Right atrium auricular region (tissue), 2 donors: ENCODE measurements around the gene PKDREJ. TPM values are rescaled to one million over a fixed set of nuclear protein-coding genes. Genes with fewer than 3 reads are reported as not detected.

Source experiments
- DNase-seq: peaks from one replicate; pipeline ENCODE4 v3.0.0-alpha.2; 2019; ENCODE audit warnings: low spot score
- H3K27ac ChIP-seq, 2 donors: fragments of 200-600 bp; sonication (generic); 1 replicate in 1 of 2; 2 replicates in 1 of 2; pipeline ENCODE4 v1.5.1; 2016 to 2019
- H3K27me3 ChIP-seq, 2 donors: fragments of 200-600 bp; sonication (generic); one replicate each; pipeline versions ENCODE4 v1.5.1 to v1.6.0; 2017 to 2019
- H3K36me3 ChIP-seq: fragments of 200-600 bp; sonication (generic); one replicate; pipeline ENCODE4 v1.5.1; 2016
- H3K4me1 ChIP-seq, 2 donors: fragments of 200-600 bp; sonication (generic); one replicate each; pipeline versions ENCODE4 v1.5.1 to v1.6.0; 2017 to 2019
- H3K4me3 ChIP-seq, 2 donors: fragments of 200-600 bp; sonication (generic); 1 replicate in 1 of 2; 2 replicates in 1 of 2; pipeline ENCODE4 v1.5.1; 2017 to 2019; ENCODE audit warnings: mild to moderate bottlenecking in 1 of 2, moderate library complexity in 1 of 2
- H3K9me3 ChIP-seq, 2 donors: fragments of 200-600 bp; sonication (generic); one replicate each; pipeline ENCODE4 v1.5.1; 2019
- total RNA-seq, 2 donors: library from RNA; depleted of rRNA; stranded (reverse); fragments of >200 nt; gene quantifications; one replicate each; pipeline ENCODE4 v1.1.0, GENCODE V29; 2016
- TF ChIP-seq, protein P1 (sequence below), 2 donors: fragments of 200-600 bp; sonication (generic); IDR thresholded peaks; one replicate each; pipeline ENCODE4 v1.5.1; 2019; ENCODE audit warnings: antibody characterized with exemption in 2 of 2

PKDREJ gene
- total RNA-seq, 2 donors from 2014 or later, result 0.04 to 0.07 TPM

DNA sequence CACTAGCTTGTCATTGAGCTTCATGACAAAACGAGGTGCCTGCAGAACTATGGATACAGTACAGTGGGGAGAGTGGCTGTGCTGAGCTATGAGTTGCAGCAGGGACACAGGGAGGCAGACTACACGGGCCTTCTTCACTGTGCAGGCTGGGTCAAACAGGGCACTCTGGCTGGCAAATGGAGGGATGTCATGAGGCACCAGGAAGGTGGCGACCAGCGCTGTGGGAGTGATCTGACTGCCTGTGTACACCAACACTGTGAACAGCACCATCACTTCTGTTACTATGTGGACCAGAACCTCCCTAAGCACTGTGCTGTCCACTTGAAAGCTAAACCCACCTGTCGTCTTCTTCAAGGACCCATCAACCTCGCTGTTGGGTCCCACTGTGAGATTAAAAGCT is 3.1 kb downstream of the PKDREJ start:
- DNase-seq, result no peak
- Histone ChIP-seq H3K9me3 (no peaks in the 10 kb centered on the region), H3K4me3 (no peak overlapping the region), H3K36me3 (no peaks in the 10 kb centered on the region), H3K27ac (no peak overlapping the region), H3K4me1 (no peaks in the 10 kb centered on the region), H3K27me3 (no peaks in the 10 kb centered on the region)
- TF ChIP-seq, protein P1, sequence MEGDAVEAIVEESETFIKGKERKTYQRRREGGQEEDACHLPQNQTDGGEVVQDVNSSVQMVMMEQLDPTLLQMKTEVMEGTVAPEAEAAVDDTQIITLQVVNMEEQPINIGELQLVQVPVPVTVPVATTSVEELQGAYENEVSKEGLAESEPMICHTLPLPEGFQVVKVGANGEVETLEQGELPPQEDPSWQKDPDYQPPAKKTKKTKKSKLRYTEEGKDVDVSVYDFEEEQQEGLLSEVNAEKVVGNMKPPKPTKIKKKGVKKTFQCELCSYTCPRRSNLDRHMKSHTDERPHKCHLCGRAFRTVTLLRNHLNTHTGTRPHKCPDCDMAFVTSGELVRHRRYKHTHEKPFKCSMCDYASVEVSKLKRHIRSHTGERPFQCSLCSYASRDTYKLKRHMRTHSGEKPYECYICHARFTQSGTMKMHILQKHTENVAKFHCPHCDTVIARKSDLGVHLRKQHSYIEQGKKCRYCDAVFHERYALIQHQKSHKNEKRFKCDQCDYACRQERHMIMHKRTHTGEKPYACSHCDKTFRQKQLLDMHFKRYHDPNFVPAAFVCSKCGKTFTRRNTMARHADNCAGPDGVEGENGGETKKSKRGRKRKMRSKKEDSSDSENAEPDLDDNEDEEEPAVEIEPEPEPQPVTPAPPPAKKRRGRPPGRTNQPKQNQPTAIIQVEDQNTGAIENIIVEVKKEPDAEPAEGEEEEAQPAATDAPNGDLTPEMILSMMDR (IDR thresholded peaks at IDR 0.05), result no peak

DNA sequence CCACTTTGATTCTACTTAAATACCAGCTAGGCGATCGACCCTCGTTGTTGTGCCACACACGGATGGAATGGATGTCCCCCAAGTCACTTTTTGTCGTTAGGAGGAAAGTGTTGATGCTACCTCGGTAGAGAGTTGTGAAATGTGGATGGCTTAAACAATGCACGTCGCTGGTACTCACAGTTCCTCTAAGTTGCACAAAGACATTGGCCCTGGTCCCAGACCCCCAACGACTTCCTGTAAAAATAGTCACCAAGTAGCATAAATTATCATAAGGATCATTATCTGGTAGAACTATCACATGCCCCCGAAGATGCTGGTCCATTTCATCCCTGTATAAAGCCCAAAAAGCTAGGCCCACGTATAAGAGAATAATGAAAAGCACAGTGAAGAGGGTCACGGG is 3.8 kb downstream of the PKDREJ start:
- no peaks in the 10 kb centered on the region for H3K9me3 ChIP-seq
- DNase-seq, result no peak
- TF ChIP-seq, protein P1 (IDR thresholded peaks at IDR 0.05), result no peak
- no peak overlapping the region for H3K27ac ChIP-seq
- no peak overlapping the region for H3K4me3 ChIP-seq
- no peaks in the 10 kb centered on the region for H3K4me1 ChIP-seq
- no peaks in the 10 kb centered on the region for H3K27me3 ChIP-seq
- H3K36me3 ChIP-seq, result no peaks in the 10 kb centered on the region

DNA sequence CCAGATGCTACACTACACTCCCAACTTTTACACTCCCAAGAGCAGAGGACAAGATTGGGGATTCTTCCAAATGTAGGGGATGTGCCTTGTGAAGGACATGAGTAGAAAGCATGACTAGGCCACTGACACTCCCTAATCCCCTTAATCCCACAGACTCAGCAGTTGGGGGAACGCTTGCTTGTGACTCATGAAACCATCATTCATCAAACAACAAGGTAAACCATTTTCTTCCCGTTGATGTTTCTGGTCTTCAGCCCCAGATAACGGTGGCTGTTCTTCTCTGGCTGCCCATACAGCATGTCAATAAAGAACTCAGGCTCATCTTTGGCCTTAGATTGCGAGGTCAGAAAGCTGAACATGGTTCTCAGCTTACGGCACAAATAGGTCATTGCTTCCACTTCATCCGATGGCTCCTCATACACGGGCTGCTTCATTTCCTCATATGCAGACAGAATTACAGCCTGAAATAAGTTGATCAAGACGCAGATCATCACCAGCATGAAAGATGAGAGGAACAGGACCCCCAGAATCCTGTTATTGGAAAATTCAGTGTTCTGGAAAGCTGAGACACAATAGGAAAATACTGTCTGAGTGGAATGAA is 6.7 kb downstream of the PKDREJ start:
- no peaks in the 10 kb centered on the region for H3K9me3 ChIP-seq
- H3K27ac ChIP-seq, result no peak overlapping the region
- DNase-seq, result no peak
- H3K4me3 ChIP-seq, result no peak overlapping the region
- H3K27me3 ChIP-seq, result no peaks in the 10 kb centered on the region
- peaks cover 0 to under 1% of the 10 kb centered on the region in 2 donors for H3K4me1 ChIP-seq
- no peaks in the 10 kb centered on the region for H3K36me3 ChIP-seq
- TF ChIP-seq, protein P1 (IDR thresholded peaks at IDR 0.05), result no peak

DNA sequence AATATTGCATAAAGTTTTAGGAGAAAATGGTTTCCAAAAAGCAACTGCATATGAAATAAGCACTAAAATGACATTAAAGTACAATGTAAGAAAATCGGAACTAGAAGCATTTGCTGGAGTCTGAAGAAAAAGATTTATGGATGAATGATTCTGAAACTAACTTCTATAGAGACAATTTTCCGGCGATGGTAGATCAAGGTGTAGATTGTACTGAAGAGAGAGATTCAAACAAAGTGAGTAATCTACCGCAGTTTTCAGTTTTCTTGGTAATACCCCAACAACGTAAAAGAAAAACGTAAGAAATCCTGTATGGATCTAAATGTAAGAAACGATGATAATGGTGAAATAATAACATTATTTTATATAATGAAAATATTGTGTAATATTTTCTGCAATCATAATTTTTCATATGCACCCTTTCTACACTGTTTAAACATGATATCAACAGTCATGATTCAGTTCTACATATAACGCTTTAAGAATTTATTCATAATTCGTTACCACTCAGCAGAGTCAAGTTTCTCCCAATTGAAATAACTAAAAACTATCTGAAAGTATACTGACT is 11.2 kb downstream of the PKDREJ start:
- peaks cover 0 to 30% of the 10 kb centered on the region in 2 donors for H3K4me1 ChIP-seq
- DNase-seq, result no peak
- TF ChIP-seq, protein P1 (IDR thresholded peaks at IDR 0.05), result no peak
- no peak overlapping the region for H3K27ac ChIP-seq
- no peaks in the 10 kb centered on the region for H3K9me3 ChIP-seq
- H3K36me3 ChIP-seq, result no peaks in the 10 kb centered on the region
- no peaks in the 10 kb centered on the region for H3K27me3 ChIP-seq
- no peak overlapping the region for H3K4me3 ChIP-seq

DNA sequence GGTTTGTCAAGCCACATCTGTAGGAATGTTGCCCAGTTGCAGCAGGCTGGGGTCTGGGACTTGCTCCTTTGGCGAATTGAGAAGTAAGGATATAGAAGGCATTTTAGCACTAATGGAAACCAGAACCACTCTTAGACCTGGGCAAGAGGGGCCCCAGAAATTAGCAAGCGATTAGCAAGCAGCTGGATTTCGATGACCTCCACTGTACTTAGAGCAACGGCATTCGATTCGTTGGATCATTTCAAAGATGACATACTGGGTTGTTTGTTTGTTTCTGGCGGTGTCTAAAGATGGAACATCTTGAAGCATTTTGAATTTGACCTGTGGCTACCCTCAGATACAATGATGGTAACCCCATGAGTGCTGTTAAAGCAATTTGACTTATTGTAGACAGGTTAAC is 11.9 kb downstream of the PKDREJ start:
- H3K9me3 ChIP-seq, result no peaks in the 10 kb centered on the region
- H3K4me3 ChIP-seq, result peak overlapping the region; percentile 75 to 85
- TF ChIP-seq, protein P1 (IDR thresholded peaks at IDR 0.05), result no peak
- peak overlapping the region; percentile 94 to 95 for H3K27ac ChIP-seq
- DNase-seq, result no peak
- H3K4me1 ChIP-seq, result peaks cover 0 to 36% of the 10 kb centered on the region in 2 donors
- no peaks in the 10 kb centered on the region for H3K27me3 ChIP-seq
- H3K36me3 ChIP-seq, result no peaks in the 10 kb centered on the region

DNA sequence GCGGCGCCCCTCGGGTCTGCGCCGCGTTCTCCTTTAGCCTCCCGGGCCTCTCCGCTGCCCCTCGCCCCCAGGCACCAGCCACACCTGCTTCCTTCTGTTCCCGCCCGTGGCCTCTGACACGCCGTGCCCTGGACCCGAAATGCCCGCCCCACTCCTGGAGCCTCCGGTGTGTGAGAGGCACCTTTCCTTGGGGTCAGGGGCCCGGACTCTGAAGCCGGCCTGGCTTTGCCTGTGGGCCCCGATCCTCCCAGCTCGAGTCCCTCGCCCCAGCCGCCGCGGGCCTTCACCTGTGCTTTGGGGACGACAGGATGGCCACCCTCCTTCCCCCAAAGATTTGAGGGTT is 12.4 kb downstream of the PKDREJ start:
- no peak for DNase-seq
- H3K27me3 ChIP-seq, result no peaks in the 10 kb centered on the region
- H3K36me3 ChIP-seq, result no peaks in the 10 kb centered on the region
- no peaks in the 10 kb centered on the region for H3K9me3 ChIP-seq
- H3K27ac ChIP-seq, result peak overlapping the region; percentile 94 to 95
- TF ChIP-seq, protein P1 (IDR thresholded peaks at IDR 0.05), result no peak
- H3K4me1 ChIP-seq, result peaks cover 0 to 41% of the 10 kb centered on the region in 2 donors
- H3K4me3 ChIP-seq, result peak overlapping the region; percentile 75 to 85
